ENCODE results near the gene HOXA9.

DNA sequence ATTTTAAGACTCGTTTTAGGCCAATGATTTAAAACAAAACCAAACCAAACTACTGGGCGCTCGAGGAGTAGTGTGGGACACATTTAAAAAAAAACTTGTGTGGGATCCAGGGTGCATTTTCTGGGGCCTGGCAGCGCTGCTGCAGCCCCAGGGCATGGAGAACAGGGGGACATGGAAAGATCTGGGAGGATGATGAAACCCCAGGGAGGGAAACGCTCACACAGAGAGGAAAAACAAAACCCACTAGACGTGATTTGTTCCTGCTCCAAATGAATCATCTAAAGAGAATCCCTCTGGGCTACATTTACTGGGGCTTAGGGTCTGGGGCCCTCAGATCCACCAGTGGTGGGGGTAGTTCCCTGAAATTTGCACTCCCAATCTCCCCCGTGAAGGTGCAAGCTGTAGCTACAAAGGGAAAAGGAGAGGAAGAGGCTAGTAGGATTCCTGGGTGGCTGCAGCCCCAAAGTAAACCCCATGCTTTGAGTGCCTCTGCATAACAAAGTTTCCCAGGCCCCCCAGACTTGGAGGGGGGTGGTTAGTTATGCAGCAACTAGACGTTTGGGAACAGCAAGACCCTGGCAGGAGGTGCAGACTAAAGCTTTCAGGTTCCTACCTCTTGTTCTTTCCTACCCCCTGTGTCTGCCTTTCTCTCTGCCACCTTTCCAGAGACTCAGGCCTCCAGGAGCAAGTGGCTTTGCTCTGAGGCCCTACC lies 49.1 kb upstream of the HOXA9 start:
- TF ChIP-seq CTCF (IDR thresholded peaks at IDR 0.05) = no peak
- no peak for TF ChIP-seq POLR2A (IDR thresholded peaks at IDR 0.05)
- TF ChIP-seq POLR2AphosphoS5 (IDR thresholded peaks at IDR 0.05) = no peak
- TF ChIP-seq EP300 (IDR thresholded peaks at IDR 0.05) = no peak

All from sigmoid colon (tissue), 4 donors.